Activated gamma-delta T cell (primary cell): ENCODE measurements around the gene SGPP2.

Experiments
- DNase-seq: peaks from one replicate; lab custom pipeline; 2025; lab: John Stamatoyannopoulos, UW

The SGPP2 gene

GRCh38 chr2:222525811-222526210 lies 101.5 kb downstream of the SGPP2 start:
- DNase-seq, result no peak

GRCh38 chr2:222526480-222527277 lies 102.3 kb downstream of the SGPP2 start:
- no peak for DNase-seq

DNA sequence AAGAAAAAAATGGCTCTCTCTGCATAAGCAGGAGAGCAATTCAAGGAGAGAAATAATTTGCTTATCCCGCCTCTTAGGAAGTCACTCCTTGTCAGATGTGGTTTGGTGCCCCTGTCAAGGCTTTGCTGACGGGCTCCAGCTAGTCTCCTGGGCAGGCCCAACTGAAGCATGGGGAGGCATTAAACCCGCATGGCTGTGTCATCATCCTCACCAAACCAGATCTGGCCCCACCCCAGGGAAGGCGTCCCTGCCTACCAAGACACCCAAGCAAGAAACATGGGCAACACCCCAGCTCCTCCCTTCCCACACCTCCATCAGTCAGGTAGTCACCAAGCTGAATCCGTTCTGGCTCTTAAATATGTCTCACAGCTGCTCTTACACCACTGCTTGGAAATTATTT lies 108.0 kb downstream of the SGPP2 start:
- DNase-seq, result no peak

DNA sequence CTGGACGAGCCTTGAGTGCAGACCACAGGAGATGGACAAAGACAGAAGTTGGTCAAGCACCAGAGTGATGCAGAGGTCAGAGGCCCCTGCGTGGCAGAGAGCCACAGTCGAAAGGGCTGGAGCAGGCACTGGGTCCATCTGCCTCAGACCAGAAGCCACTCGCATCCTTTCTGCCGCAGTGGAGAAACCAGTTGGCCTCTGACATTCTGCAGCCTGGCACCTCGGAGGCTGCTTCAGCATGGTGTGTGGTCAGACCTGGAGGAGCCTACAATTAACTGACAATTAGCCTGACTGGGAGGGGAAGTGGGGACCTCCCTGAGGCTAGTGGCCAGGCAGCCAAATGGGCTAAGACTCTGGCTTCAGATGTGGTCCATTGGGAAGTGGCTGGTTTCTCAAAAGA lies 111.1 kb downstream of the SGPP2 start:
- DNase-seq, result no peak

DNA sequence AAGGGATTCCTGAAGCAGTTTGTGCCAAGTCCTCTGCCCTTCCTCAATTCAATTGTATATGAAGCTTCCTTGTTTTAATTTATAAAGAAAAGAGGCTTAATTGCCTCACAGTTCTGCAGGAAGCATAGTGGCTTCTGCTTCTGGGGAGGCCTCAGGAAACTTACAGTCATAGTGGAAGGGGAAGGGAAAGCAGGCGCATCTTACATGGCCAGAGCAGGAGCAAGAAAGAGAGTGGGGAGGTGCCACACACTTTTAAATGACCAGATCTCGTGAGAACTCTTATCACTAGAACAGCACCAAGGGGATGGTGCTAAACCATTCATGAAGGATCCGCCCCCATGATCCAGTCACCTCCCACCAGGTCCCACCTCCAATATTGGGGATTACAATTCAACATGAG lies 114.2 kb downstream of the SGPP2 start:
- no peak for DNase-seq

DNA sequence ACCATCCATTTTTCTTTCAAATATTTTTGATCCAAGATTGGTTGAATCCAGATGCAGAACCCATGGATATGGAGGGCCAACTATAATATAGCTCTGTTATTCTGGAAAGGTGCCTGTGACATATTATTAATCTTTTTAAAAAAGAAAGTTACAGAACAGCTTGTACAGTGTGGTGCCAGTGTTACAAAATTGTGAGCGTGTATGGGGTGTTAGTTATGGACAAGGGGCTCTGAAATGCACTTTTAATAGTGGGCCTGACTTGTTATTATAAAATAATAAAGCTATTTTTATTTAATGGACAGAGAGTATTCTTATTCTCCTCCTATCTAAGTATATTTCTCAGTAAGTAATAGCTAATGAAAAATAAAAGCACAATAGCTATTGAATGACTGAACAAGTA lies 120.3 kb downstream of the SGPP2 start:
- no peak for DNase-seq

DNA sequence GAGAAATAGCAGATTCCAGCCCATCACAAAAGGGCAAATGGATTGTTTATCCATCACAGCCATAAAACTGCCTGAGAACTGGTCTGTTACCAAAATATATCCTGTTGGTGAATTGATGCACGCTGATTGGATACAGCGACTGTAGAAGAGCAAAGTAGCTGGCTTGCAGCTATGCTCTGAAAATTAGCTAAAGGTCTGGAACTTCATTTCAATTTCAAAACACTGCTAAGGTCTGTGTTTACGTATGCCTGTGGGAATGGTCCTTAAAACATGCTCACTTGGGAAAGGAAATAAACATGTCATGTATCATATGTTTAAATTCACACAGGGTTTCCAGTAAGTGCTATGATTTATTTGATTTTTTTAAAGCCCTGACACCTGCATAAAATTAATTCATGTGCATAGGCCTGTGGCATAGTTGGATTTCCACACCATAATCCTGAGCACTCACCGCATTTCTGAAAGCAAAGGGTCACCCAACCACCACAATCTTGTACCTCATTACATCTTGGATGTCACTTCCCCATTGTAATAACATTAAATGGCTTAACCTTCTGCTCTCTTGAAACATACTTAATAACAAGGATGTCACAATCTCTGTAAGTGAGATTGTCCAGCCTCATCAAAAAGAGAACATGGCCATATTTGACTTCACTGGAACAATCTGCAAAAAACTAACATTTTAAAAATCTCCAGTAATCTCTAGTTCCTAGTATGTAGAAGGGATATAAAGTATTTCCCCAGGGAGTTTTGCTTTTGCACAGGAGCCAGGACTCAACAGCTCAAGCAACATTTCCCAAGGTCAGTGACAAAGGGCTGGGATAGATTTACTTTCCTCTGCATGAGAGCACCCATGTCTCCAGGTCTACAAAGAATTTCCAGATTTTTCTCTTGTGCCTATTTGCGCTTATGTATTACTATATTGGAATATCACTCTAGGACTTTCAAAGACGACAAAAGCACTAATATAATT lies 121.8 kb downstream of the SGPP2 start:
- DNase-seq, result no peak

DNA sequence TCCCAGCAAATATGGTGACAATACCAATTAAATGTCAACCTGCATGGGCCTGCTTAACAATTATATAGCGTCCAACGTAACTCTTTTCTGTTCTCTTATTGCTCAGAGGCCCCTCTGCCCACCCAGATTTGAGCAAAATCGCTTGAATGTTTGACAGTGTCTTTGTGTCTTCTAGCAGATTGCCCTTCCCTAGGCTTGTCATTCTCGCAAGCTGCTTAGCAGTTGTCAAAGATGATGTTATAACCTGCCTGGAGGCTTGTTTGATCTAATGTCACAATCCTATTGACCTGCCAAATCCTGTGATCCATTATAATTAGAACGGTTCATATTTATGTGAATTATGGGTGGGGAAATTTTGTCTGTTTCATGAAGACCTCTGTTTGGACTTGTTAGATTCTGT lies 122.7 kb downstream of the SGPP2 start:
- no peak for DNase-seq

GRCh38 chr2:222548992-222549391 lies 124.6 kb downstream of the SGPP2 start:
- no peak for DNase-seq

GRCh38 chr2:222554517-222554916 lies 130.2 kb downstream of the SGPP2 start:
- no peak for DNase-seq

DNA sequence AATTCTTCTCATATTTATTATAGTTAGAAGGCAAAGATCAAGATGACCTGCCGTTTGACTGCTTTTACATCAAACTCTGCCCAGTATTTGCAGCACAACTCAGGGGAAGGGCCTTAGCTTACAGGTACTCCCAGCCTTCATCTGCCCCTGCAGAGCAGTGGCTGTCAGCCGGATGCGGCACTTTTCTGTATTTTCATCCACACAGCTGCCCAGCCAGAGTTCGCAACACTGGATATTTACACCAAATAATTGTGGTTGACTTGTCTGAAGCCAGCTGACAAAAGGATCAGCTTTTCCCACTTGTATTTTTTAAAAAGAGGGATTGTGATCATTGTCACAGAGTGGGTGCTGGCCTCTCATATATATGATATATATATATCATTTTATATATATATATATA lies 136.8 kb downstream of the SGPP2 start:
- no peak for DNase-seq

DNA sequence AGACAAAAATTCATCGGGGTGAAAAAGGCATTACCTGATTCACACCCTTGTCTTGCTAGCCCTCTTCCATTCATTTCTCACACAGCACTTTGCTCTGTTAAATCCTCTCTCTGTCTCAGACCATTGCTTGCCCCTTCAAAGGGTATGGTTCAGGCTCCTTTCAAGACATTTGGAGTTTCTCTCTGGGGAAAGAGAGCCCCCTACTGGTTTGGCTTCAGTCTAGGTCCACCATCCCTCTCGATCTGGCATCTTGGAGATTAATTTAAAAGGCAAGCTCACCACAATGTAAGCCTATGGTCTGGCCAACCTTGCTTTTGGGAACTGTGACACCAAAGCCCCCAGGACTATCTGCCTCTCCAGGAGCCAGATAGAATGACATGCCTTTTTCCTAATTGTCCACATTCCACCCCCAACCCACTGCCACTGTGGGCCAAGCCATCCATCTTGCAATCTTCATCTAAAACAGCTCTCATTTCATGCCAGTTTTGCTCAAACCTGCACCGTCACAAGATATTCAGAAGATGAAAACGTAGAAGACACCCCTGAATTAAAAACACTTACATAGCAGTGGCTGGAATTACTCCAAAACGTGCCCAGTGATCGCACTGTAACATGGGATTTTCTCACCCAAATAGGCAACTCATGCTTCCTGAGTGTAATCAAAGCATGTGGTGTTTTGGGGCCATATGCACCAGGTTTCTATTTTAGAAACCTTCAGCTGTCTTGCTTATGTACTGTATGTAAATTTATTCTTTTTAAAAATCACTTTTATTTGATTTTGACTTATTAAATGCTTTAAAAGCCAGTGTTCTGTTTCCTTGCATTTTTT lies 137.7 kb downstream of the SGPP2 start:
- DNase-seq, result no peak

DNA sequence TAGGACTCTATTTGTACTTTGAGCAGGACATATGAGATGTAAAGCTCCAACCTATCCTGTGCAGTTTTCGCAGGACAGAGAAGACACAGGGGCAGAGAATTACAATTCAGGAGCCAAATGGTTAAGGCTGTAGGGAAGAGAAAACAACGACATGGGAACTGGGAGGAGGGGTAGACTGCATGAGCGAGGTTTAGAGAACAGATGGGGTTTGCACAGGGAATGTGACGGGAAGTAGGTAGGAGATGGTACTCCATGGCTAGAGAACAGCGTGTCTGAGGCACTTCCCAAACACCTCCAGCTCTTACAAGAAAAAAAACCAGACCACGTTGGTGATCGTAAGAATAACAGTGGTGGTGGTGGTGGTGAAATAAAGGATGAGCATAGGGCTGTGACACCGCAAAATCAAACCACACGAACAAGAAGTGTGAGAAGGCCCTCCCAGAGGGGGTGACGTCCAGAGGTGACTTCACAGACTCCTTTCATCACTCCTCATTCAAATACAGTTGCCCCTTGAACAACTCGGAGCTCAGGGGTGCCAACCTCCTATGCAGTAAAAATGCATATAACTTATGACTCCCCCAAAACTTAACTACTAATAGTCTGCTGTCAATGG lies 138.9 kb downstream of the SGPP2 start:
- no peak for DNase-seq

DNA sequence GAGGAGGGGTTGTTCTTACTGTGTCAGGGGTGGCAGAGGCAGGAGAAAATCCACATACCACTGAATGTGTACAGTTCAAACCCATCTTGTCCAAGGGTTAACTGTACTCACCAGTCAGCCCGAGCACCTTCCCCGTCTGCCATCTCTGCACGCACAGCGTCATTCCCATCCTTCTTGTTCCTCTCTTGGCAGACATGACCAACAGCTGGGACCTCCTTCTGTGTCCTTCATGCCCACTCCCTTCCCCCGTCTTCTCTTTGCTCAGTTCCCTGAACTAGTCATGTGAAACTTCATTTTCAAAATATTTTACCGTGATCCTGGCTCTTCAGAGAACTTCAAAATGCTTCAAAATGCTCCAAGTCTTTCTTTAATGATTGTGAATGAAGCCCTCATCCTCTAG lies 139.6 kb downstream of the SGPP2 start:
- DNase-seq, result no peak

GRCh38 chr2:222566229-222566628 lies 141.9 kb downstream of the SGPP2 start:
- no peak for DNase-seq

GRCh38 chr2:222568865-222569264 lies 144.5 kb downstream of the SGPP2 start:
- DNase-seq, result no peak

DNA sequence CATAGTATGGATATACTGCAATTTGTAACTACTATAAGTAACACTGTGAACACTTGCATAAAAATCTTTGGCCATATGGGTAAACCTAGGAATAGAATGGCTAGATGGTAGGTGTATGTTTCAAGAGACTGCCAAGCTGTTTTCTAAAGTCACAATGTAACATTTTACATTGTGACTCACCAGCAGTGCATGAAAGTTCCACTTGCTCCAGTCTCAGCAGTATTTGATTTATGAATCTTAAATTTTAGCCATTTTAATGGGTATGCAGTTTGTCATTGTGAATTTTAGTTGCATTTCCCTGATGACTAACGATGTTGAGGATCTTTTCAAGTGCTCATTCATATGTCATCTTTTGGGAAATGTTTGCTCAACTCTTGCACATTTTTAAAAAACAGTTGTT lies 145.5 kb downstream of the SGPP2 start:
- DNase-seq, result no peak

GRCh38 chr2:222572264-222572721 lies 147.9 kb downstream of the SGPP2 start:
- DNase-seq, result no peak

DNA sequence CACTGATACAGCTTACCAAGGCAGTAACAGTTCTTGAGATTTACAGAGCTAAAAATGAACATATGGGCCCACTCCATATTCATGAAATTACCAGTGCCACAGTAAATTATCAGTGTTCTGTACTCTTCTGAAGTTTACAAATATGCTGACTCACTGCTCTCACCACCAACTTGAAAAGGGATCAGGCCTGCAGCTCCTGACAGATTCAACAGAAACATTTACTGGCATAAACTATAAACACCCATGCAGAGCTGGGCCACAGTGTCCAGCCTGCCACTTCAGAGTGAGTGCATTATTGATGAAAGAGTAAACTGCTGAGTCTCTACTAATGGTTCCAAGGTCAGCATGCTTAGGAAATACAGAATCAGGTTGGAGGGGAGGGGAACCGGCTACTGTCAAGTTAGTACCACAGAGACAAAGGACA lies 148.4 kb downstream of the SGPP2 start:
- DNase-seq, result no peak

GRCh38 chr2:222575618-222576017 lies 151.3 kb downstream of the SGPP2 start:
- DNase-seq, result no peak
